NCI-H2171 treated with DMSO at 0.1 percent for 48 hours (cell line): ENCODE data around the gene DMP1.
"Not testable (repeated sequence)": the region's sequence is repeated elsewhere in the genome, so short reads cannot be mapped to it uniquely, and the experiment has no call there.

Experiments used
- DNase-seq: peaks from one replicate; lab custom pipeline; 2025; lab: John Stamatoyannopoulos, UW

DMP1 gene

GRCh38 chr4:87680271-87680670, 30.2 kb downstream of the DMP1 start:
- DNase-seq: no peak

- no peak for DNase-seq
Observed at GRCh38 chr4:87688316-87688715, 38.2 kb downstream of the DMP1 start.

- DNase-seq: not testable (repeated sequence)
Observed at GRCh38 chr4:87690947-87691346, 40.9 kb downstream of the DMP1 start.

- not testable (repeated sequence) for DNase-seq
Observed at GRCh38 chr4:87692060-87692459, 42.0 kb downstream of the DMP1 start.

- DNase-seq: no peak
Observed at GRCh38 chr4:87697272-87697671, 47.2 kb downstream of the DMP1 start.

GRCh38 chr4:87697945-87698344, 47.9 kb downstream of the DMP1 start:
- no peak for DNase-seq

DNA sequence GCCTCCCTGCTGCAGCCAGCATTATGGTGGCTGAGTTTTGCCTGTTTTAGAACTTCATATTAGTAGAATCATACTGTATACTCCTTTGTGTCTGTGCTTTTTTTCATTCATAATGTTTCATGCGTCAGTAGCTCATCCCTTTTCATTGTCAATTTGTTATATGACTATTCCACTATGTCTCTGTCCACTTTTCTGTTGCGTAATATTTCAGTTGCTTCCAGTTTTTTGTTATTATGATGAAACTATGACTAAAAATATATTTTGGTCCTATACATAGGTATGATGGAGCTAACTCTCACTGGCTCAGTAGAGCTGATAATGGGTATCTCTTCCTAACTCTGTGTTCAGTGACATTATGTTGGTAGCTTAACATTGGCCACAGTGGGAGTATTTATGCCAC, 48.3 kb downstream of the DMP1 start:
- DNase-seq: no peak

DNA sequence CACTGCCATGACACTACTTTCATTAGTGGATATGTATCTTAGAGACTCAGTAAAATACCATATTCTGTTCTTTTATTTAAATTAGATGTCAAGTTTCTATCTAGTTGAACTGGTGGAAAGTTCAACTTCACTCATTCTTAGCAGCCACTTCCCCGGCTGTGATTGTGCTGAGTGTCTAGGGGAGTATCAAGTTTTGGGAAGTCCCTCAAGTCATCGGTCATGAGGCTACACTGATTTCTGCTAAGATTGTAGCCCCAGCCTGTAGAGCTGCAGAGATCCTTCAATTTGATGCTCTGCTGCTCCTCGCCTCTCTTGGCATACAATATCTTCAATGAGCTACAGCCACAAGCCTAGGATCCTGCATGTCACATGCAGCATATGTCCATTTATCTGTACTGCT, 53.9 kb downstream of the DMP1 start:
- no peak for DNase-seq

- DNase-seq: no peak
Observed at GRCh38 chr4:87707279-87707918, 57.3 kb downstream of the DMP1 start.
